HG03066 (cell line): ENCODE measurements around the gene CMSS1.

Source experiments
- ATAC-seq: cut with Tn5 transposase; IDR thresholded peaks from one replicate; pipeline ENCODE4 v1.9.1; 2021; ENCODE audit warnings: low read depth; ENCODE audit not compliant: unreplicated experiment

CMSS1 gene

DNA sequence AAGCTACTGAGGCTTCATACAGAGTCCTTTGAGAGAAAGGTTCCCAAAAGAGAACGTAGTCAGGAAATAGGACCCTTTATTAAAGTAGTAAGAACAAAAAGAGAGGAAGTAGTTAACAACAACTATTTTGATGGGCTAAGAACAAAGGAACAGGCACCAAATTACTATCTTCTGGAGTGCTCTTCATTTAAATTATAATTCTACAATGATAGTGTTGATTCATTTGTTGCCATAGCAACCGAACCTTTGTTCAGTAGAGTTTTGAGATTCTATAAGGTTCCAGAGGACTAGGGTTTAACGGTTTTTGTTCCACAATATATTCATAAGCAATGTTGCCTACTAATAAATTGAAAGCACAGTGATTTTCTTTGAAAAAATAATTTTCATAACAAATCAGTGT, 78.8 kb downstream of the CMSS1 start:
- no peak for ATAC-seq

GRCh38 chr3:99899603-99900002, 81.9 kb downstream of the CMSS1 start:
- no peak for ATAC-seq

DNA sequence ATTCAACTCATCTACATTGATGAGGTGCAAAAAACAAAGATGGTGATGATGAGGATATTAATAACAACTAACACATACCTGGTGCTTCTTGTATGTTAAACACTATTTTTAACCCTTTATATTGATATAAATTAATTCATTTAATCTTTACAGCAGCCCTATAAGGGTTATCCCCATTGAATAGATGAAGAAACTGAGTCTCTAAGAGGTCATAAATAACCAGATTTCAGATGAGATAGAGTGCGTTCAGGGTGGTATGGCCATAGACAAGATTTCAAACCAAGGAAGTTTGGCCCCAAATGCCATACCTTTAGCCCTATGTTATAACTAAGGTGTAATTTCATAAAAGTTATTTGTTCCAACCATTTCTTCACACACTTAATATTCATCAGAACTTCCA, 82.6 kb downstream of the CMSS1 start:
- no peak for ATAC-seq

DNA sequence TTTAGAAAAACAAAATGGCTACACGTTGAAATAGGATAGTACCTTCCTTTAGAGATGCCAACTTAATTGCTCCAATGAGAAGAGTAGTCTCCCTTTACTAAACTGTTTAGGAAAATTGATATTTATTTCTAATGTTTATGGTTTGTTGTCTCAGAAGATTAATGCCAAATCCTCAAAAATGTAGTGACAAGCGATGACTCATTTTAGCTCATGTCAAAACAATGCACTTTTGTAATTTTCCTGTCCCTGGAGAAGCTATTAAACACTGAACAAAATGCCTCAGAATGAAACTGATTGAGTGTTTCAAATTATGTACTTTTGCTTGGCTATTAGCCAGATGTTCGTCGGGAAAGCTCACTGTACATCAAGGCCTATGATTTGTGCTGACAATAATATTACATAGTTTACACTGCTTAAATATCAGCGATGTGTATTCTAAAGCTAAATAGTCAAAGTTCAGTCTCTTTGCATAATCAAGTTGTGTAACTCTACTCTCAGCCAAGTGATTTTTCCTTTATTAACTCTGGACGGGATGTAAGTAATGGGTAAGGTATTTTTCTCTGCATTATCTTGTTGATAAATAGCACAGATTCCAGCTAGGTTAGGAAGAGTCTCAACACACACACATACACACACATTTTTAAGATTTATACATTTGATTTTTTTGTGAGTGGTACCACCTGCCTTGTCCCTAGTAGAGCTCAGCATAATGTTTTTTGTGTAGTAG, 83.7 kb downstream of the CMSS1 start:
- no peak for ATAC-seq

GRCh38 chr3:99902091-99902490, 84.4 kb downstream of the CMSS1 start:
- no peak for ATAC-seq

DNA sequence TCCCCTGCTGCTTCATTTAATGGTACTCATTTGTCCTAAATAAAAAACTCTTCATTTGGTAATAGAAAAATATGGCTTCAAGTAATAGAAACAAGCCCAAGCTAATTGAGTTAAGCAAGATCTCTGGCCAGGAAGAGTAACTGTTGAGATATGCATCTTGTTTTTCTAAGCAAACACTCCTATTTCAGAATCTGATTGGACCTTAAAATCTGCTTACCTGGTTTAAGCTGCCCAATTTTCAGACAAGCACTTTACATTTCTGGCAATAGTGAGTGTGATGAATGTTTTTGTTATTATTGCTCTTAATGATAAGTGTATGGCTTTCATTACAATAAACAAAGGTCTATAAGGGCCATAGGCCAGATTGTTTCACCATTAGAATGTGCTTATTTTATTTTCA, 86.2 kb downstream of the CMSS1 start:
- ATAC-seq = no peak

DNA sequence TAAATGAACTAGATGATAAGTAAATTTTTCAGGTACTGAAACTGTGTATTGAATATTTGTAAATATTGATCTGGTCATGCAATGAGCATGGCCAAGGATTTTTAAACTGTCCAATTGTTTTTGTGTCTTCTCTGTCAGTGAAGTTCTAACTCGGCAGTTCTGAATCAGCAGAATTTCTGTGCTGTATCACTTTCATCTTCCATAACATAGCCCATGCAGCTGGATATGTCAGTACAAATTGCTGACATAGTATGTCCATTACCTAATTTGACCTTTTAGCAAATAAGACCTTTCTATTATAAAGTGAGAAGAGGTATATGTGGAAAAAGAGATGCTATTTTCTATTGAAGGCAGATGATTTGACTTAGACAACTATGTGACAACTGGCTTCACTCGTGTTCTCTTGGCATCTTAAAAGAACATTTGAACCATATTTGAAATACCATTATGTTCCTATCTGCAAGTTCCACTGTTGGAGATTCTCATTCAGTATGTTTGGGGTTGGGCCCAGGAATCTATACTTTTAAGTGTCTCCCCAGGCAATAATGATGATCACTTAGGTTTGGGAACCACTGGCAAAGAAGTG, 90.4 kb downstream of the CMSS1 start:
- ATAC-seq = no peak

GRCh38 chr3:99909714-99910495, 92.2 kb downstream of the CMSS1 start:
- no peak for ATAC-seq

- ATAC-seq = no peak
Measured at GRCh38 chr3:99910752-99911290, 93.2 kb downstream of the CMSS1 start.

GRCh38 chr3:99911433-99911832, 93.8 kb downstream of the CMSS1 start:
- ATAC-seq = no peak

GRCh38 chr3:99915906-99916432, 98.3 kb downstream of the CMSS1 start:
- no peak for ATAC-seq

DNA sequence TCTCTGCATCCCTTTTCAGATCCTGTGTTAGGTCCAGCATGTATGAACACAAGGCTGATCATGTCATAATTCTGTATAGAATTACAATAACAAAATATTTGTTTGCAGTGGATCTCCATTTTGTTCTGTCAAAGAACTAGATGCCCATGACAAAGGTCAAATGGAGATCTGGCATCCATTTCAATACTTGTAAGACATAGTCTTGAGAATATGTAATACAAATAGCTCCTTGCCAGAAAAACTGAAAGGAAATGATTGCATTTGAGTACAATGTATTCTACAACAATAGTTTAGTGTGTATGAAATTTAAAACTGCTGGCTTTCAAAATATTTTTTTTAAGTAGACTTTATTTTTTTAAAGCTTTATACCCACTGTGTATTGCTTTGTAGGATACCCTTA, 101.1 kb downstream of the CMSS1 start:
- ATAC-seq = no peak

DNA sequence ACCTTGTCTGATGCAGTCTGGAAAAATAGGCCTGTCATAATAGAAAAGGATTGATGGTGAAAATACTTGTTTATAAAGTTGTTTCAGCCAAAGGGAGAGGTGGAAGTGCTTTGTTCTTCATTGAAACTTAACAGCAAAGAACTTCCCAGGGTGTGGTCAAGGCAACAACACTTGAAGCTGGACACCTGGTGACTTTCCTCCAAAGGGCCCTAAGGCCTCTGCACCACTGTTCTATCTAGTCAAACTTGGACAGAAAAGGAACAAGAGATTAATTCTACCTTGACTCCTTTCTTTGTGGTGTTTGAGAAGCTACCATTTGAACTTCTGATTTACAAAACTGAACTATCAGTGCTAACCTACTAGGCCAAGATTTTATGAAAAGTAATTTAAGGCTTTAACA, 102.0 kb downstream of the CMSS1 start:
- ATAC-seq = no peak

DNA sequence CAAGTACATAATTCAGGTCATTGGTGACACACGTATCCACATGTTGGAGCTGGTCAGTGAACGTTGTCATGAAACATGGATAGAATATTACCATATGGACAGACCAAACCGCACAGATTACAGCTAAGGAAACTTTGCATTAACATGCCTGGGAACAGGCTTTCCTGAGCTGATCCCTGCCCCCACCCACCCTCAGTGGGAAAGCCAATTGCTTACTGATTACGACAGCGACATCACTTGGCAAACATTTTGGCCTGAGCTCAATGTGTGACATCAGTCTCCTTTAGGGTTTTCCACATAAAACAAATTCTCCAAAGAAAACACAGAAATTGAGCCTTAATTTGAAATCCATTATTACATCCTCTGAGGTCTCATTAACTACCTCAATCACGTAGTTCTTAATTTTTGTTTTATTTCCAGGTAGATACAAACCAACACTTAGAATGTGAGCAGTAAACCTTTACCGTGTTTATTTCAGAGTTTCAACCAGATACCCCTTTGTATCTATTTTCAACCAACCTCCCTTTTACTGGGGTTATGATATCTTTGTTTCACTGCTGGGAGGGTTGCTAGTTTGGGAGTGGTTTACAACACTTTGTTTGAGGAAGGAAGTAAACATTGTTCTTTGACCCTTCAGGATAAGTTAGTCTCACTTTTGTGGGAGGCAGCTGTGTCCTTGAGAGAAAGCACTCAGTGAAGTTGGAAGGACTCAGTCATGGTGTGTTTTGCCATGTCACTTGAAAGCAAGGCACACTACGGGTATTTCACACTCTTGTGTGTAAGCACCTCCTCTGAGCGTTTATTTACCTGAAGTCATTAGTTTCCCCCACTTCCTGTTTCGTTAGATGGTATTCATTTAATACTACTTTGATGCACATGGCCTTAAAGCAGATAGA, 103.1 kb downstream of the CMSS1 start:
- ATAC-seq = no peak

- ATAC-seq = no peak
Measured at GRCh38 chr3:99921377-99921695, 103.7 kb downstream of the CMSS1 start.

- ATAC-seq = no peak
Measured at GRCh38 chr3:99921986-99922385, 104.3 kb downstream of the CMSS1 start.

GRCh38 chr3:99923873-99924272, 106.2 kb downstream of the CMSS1 start:
- no peak for ATAC-seq

GRCh38 chr3:99925584-99926230, 108.0 kb downstream of the CMSS1 start:
- ATAC-seq = no peak

DNA sequence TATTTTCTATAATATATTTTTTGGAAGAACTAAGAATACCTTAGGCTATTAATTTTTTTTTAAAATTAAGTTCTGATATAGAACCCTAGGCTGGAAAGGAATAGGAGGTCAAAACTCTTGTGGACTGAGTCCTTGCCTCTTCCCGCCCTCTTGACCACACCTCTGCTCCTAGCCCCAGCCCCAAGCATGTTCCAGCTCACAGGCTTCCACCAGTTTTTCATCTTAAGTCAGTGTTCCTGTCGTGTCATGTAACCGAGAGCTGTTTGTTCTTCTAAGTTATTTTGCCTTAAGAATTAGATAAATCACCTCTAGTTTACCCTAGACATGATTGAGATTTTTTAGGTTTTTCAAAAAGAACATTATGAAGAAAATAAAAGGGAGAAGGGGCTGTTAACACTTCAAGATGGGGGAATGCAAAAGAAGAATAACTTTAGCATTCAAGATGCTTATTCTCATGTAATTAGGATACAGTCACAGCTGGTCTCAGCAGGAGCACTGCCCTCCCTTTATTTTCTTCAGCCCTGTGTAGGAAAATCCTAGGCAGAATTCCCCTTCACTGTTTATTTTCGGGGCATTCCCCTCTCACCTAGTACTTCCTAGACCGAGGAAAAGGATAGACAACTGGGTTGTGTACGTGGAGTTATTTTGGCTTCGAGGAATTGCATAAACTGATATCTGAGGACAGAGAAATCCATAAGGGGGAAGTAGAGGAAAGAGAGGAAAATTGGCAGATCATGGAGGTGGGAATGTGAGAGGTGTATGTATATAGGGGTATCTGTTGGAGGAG, 110.2 kb downstream of the CMSS1 start:
- no peak for ATAC-seq
